Loucy (cell line): ENCODE measurements around the gene SLCO2A1.

Experiments
- H2AFZ ChIP-seq: fragments of 200-600 bp; sonication (generic); 2 replicates; pipeline ENCODE4 v1.6.0; 2016; ENCODE audit warnings: antibody characterized with exemption, mild to moderate bottlenecking, low read length, moderate library complexity
- H3F3A ChIP-seq: fragments of 200-600 bp; 2 replicates; pipeline ENCODE4 v1.6.0; 2016; ENCODE audit warnings: antibody characterized with exemption, low read depth, mild to moderate bottlenecking
- H3K27me3 ChIP-seq: fragments of 200-600 bp; sonication (generic); 2 replicates; pipeline ENCODE4 v1.6.1; 2014; ENCODE audit warnings: low read length, mild to moderate bottlenecking; ENCODE audit not compliant: insufficient read depth, poor library complexity, severe bottlenecking
- H3K36me3 ChIP-seq: fragments of 200-600 bp; sonication (generic); 2 replicates; pipeline ENCODE4 v1.6.1; 2016; ENCODE audit warnings: low read length; ENCODE audit not compliant: insufficient read depth
- H3K4me1 ChIP-seq: fragments of 200-600 bp; sonication (generic); 2 replicates; pipeline ENCODE4 v1.5.1; 2014; ENCODE audit warnings: low read length, mild to moderate bottlenecking; ENCODE audit not compliant: insufficient read depth, poor library complexity, severe bottlenecking
- H3K4me2 ChIP-seq: fragments of 200-600 bp; sonication (generic); 2 replicates; pipeline ENCODE4 v1.6.0; 2014; ENCODE audit warnings: antibody characterized with exemption, low read length, low read depth, mild to moderate bottlenecking; ENCODE audit not compliant: poor library complexity, severe bottlenecking
- H3K4me3 ChIP-seq: fragments of 200-600 bp; sonication (generic); 2 replicates; pipeline ENCODE4 v1.5.1; 2014; ENCODE audit warnings: low read length, mild to moderate bottlenecking, mixed read lengths; ENCODE audit not compliant: poor library complexity, severe bottlenecking
- H3K79me2 ChIP-seq: fragments of 200-600 bp; sonication (generic); 2 replicates; pipeline ENCODE4 v1.6.1; 2014; ENCODE audit warnings: low read length; ENCODE audit not compliant: insufficient read depth
- H3K9ac ChIP-seq: fragments of 200-600 bp; sonication (generic); 2 replicates; pipeline ENCODE4 v1.6.0; 2014; ENCODE audit warnings: mild to moderate bottlenecking, low read depth, low read length, moderate library complexity; ENCODE audit not compliant: poor library complexity, severe bottlenecking
- H3K9me2 ChIP-seq: fragments of 200-600 bp; sonication (generic); replicated peaks from 2 replicates; pipeline ENCODE4 v1.6.1; 2016; ENCODE audit warnings: low read depth, low read length, mixed read lengths
- H3K9me3 ChIP-seq: fragments of 200-600 bp; sonication (generic); 2 replicates; pipeline ENCODE4 v1.6.1; 2014; ENCODE audit warnings: mild to moderate bottlenecking, antibody characterized with exemption, low read length, low read depth; ENCODE audit not compliant: insufficient read depth
- H4K20me1 ChIP-seq: fragments of 200-600 bp; sonication (generic); 2 replicates; pipeline ENCODE4 v1.6.0; 2014; ENCODE audit warnings: antibody characterized with exemption, low read length, mild to moderate bottlenecking; ENCODE audit not compliant: insufficient read depth, poor library complexity, severe bottlenecking
- CTCF ChIP-seq: fragments of 200-600 bp; sonication (generic); conservative IDR thresholded peaks from 2 replicates; pipeline ENCODE4 v1.5.1; 2014; ENCODE audit warnings: mild to moderate bottlenecking, antibody characterized with exemption, low read length
- EZH2phosphoT487 ChIP-seq: fragments of 200-600 bp; IDR thresholded peaks from 2 replicates; pipeline ENCODE4 v1.6.1; 2018; ENCODE audit warnings: antibody characterized with exemption, mild to moderate bottlenecking, moderate library complexity, borderline replicate concordance

Gene SLCO2A1

DNA sequence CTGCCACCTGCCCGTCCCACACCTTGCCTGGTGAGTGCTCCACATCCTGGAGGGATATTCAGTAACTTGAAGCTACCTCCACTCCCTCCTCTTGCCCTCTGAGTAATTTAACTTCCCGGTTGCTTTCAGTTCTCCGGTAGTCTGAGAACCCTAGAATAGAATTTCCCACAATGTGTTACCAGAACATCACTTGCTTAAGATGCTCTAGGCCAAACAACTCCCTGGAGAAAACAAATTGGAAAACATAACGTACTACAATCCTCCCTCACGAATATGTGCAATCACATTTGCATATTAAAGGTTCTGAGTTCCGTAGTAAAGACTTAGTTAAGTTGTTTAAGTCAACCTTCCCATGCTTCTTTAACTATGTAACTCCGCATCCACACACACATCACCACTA, 44.8 kb downstream of the SLCO2A1 start:
- TF ChIP-seq CTCF = no peak
- no peak for TF ChIP-seq EZH2phosphoT487

GRCh38 chr3:133983576-133984560, 45.9 kb downstream of the SLCO2A1 start:
- Histone ChIP-seq H3K9me2 (no peaks in the 10 kb centered on the region), H3K4me3 (no peak overlapping the region), H4K20me1 (no peaks in the 10 kb centered on the region), H3K36me3 (no peaks in the 10 kb centered on the region), H2AFZ (no peak overlapping the region), H3K27me3 (no peaks in the 10 kb centered on the region), H3F3A (peaks cover 13% of the 10 kb centered on the region; the same call in 1 of the 2 replicates), H3K4me1 (peaks cover 49% of the 10 kb centered on the region), H3K9me3 (no peaks in the 10 kb centered on the region), H3K79me2 (no peaks in the 10 kb centered on the region), H3K4me2 (no peak overlapping the region), H3K9ac (no peak overlapping the region)
- TF ChIP-seq EZH2phosphoT487 = no peak

More for the DNA sequence above, 44.8 kb downstream of the SLCO2A1 start:
- H3K4me1 ChIP-seq = peaks cover 51% of the 10 kb centered on the region
- H3K4me2 ChIP-seq = no peak overlapping the region
- no peaks in the 10 kb centered on the region for H3K9me3 ChIP-seq
- no peak overlapping the region for H2AFZ ChIP-seq
- H3K79me2 ChIP-seq = no peaks in the 10 kb centered on the region
- H3K9ac ChIP-seq = no peak overlapping the region
- no peaks in the 10 kb centered on the region for H3K36me3 ChIP-seq
- no peaks in the 10 kb centered on the region for H3K27me3 ChIP-seq
- H3K4me3 ChIP-seq = no peak overlapping the region
- H3K9me2 ChIP-seq = no peaks in the 10 kb centered on the region
- H3F3A ChIP-seq = peaks cover 13% of the 10 kb centered on the region; the same call in 1 of the 2 replicates
- H4K20me1 ChIP-seq = no peaks in the 10 kb centered on the region

DNA sequence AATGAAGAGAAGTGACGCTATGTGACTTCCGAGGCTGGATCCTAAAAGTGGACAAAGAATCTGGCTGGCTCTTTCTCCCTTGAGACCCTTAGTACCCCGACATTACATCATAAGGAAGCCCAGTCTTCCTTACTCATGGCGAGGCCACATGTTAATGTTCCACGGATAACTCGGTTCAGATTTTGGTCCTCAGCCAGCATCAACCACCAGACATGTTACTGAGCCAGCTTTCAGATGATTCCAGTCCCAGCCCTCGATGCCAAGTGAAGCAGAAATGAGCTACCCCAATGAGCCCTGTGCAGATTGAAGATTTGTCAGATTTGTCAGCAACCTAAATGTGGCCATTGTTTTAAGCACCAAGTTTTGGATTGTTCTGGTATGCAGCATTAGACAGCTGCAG, 46.6 kb downstream of the SLCO2A1 start:
- H3F3A ChIP-seq = peaks cover 9% of the 10 kb centered on the region; the same call in 1 of the 2 replicates
- no peak overlapping the region for H3K4me3 ChIP-seq
- no peaks in the 10 kb centered on the region for H3K9me2 ChIP-seq
- H2AFZ ChIP-seq = no peak overlapping the region
- H3K9me3 ChIP-seq = no peaks in the 10 kb centered on the region
- H3K4me1 ChIP-seq = peaks cover 44% of the 10 kb centered on the region
- no peaks in the 10 kb centered on the region for H3K36me3 ChIP-seq
- H3K79me2 ChIP-seq = no peaks in the 10 kb centered on the region
- no peak overlapping the region for H3K9ac ChIP-seq
- no peaks in the 10 kb centered on the region for H4K20me1 ChIP-seq
- H3K27me3 ChIP-seq = no peaks in the 10 kb centered on the region
- TF ChIP-seq CTCF = no peak
- TF ChIP-seq EZH2phosphoT487 = no peak
- H3K4me2 ChIP-seq = no peak overlapping the region
